Testis (tissue), 2 donors: ENCODE results near the gene MED6.

Experiments used
- CTCF ChIP-seq, 3 experiments: fragments of 450-650 bp in 2 of 3; fragments of 200-600 bp in 1 of 3; sonication (generic) in 1 of 3; IDR thresholded peaks; one replicate each; pipeline ENCODE4 v1.5.1; 2016 to 2019; ENCODE audit warnings: antibody characterized with exemption in 3 of 3, mild to moderate bottlenecking in 2 of 3, moderate library complexity in 1 of 3
- POLR2A ChIP-seq: fragments of 450-650 bp; IDR thresholded peaks from one replicate; pipeline ENCODE4 v1.6.1; 2017; ENCODE audit warnings: antibody characterized with exemption, mild to moderate bottlenecking, moderate library complexity

GRCh38 chr14:70597731-70598130 is 2.7 kb downstream of the MED6 start:
- TF ChIP-seq CTCF (IDR thresholded peaks at IDR 0.05) (no peak), POLR2A (no peak)
